OCI-LY7 (cell line): ENCODE measurements around the gene SLC9C1. TPM values are rescaled to one million over a fixed set of nuclear protein-coding genes. Genes with fewer than 3 reads are reported as not detected.

Experiments used
- BruUV-seq: library from RNA; stranded (reverse); fragments of 400-500 nt; replicated peaks from 2 replicates; lab custom pipeline; 2021; lab: Mats Ljungman, UMichigan
- CTCF ChIA-PET: fragments of 300-600 bp; sonication (Branson Sonifier 250); formaldehyde crosslinking; loops from one replicate; lab custom pipeline; 2022; ENCODE audit warnings: antibody characterized with exemption; ENCODE audit not compliant: unreplicated experiment; lab: Charles Lee
- POLR2A ChIA-PET: fragments of 300-600 bp; sonication (Branson Sonifier 250); formaldehyde crosslinking; loops from one replicate; lab custom pipeline; 2022; ENCODE audit warnings: antibody characterized with exemption; lab: Charles Lee
- DNase-seq: peaks from one replicate; pipeline ENCODE4 v3.0.0-alpha.2; 2015; ENCODE audit warnings: low spot score
- H2AFZ ChIP-seq: fragments of 200-600 bp; sonication (generic), shearing (Covaris generic); 2 replicates; pipeline ENCODE4 v1.6.1; 2014; ENCODE audit warnings: mild to moderate bottlenecking, antibody characterized with exemption, low read length, moderate library complexity
- H3K27ac ChIP-seq: fragments of 200-600 bp; sonication (generic); 2 replicates; pipeline ENCODE4 v1.5.1; 2014; ENCODE audit warnings: mixed run types, low read depth, mild to moderate bottlenecking, moderate library complexity, low read length, inconsistent platforms; ENCODE audit not compliant: poor library complexity, severe bottlenecking
- H3K36me3 ChIP-seq: fragments of 200-600 bp; sonication (generic); 2 replicates; pipeline ENCODE4 v1.6.1; 2014; ENCODE audit warnings: mild to moderate bottlenecking, antibody characterized with exemption, low read length, moderate library complexity, mixed read lengths; ENCODE audit not compliant: insufficient read depth
- H3K4me1 ChIP-seq: fragments of 200-600 bp; sonication (generic); 2 replicates; pipeline ENCODE4 v1.5.1; 2014; ENCODE audit warnings: mild to moderate bottlenecking, low read length; ENCODE audit not compliant: insufficient read depth, poor library complexity, severe bottlenecking
- H3K4me2 ChIP-seq: fragments of 200-600 bp; sonication (generic); 2 replicates; pipeline ENCODE4 v1.6.1; 2014; ENCODE audit warnings: mild to moderate bottlenecking, low read length
- H3K4me3 ChIP-seq: fragments of 200-600 bp; sonication (generic); 2 replicates; pipeline ENCODE4 v1.5.1; 2014; ENCODE audit warnings: mild to moderate bottlenecking, low read depth, low read length; ENCODE audit not compliant: poor library complexity, severe bottlenecking
- H3K79me2 ChIP-seq: fragments of 200-600 bp; sonication (generic); 2 replicates; pipeline ENCODE4 v1.6.1; 2016; ENCODE audit warnings: low read depth, mild to moderate bottlenecking, low read length, moderate library complexity, mixed read lengths; ENCODE audit not compliant: insufficient read depth
- H3K9me2 ChIP-seq: fragments of 200-600 bp; sonication (generic); 2 replicates; pipeline ENCODE4 v1.6.1; 2016; ENCODE audit warnings: mild to moderate bottlenecking, low read length, mixed read lengths; ENCODE audit not compliant: insufficient read depth
- H3K9me3 ChIP-seq: fragments of 200-600 bp; sonication (generic); 2 replicates; pipeline ENCODE4 v1.6.1; 2014; ENCODE audit warnings: mild to moderate bottlenecking, mixed run types, low read length, mixed read lengths
- H4K20me1 ChIP-seq: fragments of 200-600 bp; sonication (generic); 2 replicates; pipeline ENCODE4 v1.6.1; 2014; ENCODE audit warnings: mild to moderate bottlenecking, antibody characterized with exemption, low read length, moderate library complexity, mixed read lengths; ENCODE audit not compliant: insufficient read depth
- CTCF ChIP-seq: fragments of 200-600 bp; sonication (generic); conservative IDR thresholded peaks from 2 replicates; pipeline ENCODE4 v1.5.1; 2014; ENCODE audit warnings: mild to moderate bottlenecking, antibody characterized with exemption, low read length, moderate library complexity, mixed read lengths
- EZH2phosphoT487 ChIP-seq: fragments of 200-600 bp; sonication (generic); IDR thresholded peaks from 2 replicates; pipeline ENCODE4 v1.6.1; 2018; ENCODE audit warnings: low read depth, borderline replicate concordance, mild to moderate bottlenecking, mixed run types, antibody characterized with exemption, low read length, moderate library complexity, mixed read lengths
- intact Hi-C: fragments of 100-400 bp; cut with micrococcal nuclease; formaldehyde crosslinking; loops from one replicate; pipeline ENCODE4 v1.10.0; 2022; ENCODE audit not compliant: unreplicated experiment
- total RNA-seq, 2 experiments: library from RNA; depleted of rRNA in 1 of 2; stranded (reverse); fragments of >200 nt in 1 of 2; shearing (Covaris generic) in 1 of 2; gene quantifications; 2 replicates each; pipeline ENCODE4 v1.2.3, GENCODE V29; 2014 to 2022

SLC9C1 gene
- total RNA-seq, 2 experiments from 2014 or later, result not detected

GRCh38 chr3:112200317-112200666 is 93.7 kb downstream of the SLC9C1 start:
- Histone ChIP-seq H3K4me2 (no peak overlapping the region), H2AFZ (no peak overlapping the region), H3K36me3 (no peaks in the 10 kb centered on the region; the same call in 1 of the 2 replicates), H3K27ac (no peak overlapping the region), H3K9me3 (peaks cover 9% of the 10 kb centered on the region; the same call in 1 of the 2 replicates), H3K9me2 (no peaks in the 10 kb centered on the region), H3K79me2 (no peaks in the 10 kb centered on the region), H3K4me1 (peaks cover 14% of the 10 kb centered on the region), H3K4me3 (no peak overlapping the region), H4K20me1 (no peaks in the 10 kb centered on the region)
- no peak for DNase-seq
- no TSS peak for BruUV-seq
- TF ChIP-seq CTCF, result no peak
- no peak for TF ChIP-seq EZH2phosphoT487
- CTCF ChIA-PET, result no interaction called here
- POLR2A ChIA-PET, result interaction anchor here (0.6 to 1.1 kb wide), 2 partner anchors 24 to 123 kb away, joined by 3 to 4 read pairs; no protein-coding TSS in a partner anchor
- intact Hi-C loops, result no loop called here

- no peak overlapping the region for H3K4me3 ChIP-seq
- POLR2A ChIA-PET, result interaction anchor here (0.9 to 1.1 kb wide), 2 partner anchors 24 to 47 kb away, joined by 3 to 4 read pairs; no protein-coding TSS in a partner anchor
- H4K20me1 ChIP-seq, result no peaks in the 10 kb centered on the region
- peaks cover 14% of the 10 kb centered on the region for H3K4me1 ChIP-seq
- H3K9me2 ChIP-seq, result no peaks in the 10 kb centered on the region
- no peak overlapping the region for H2AFZ ChIP-seq
- peaks cover 14% of the 10 kb centered on the region; the same call in 1 of the 2 replicates for H3K9me3 ChIP-seq
- intact Hi-C loops, result no loop called here
- H3K4me2 ChIP-seq, result no peak overlapping the region
- no TSS peak for BruUV-seq
- TF ChIP-seq EZH2phosphoT487, result no peak
- TF ChIP-seq CTCF, result no peak
- CTCF ChIA-PET, result no interaction called here
- no peak for DNase-seq
- H3K79me2 ChIP-seq, result no peaks in the 10 kb centered on the region
- no peaks in the 10 kb centered on the region; the same call in 1 of the 2 replicates for H3K36me3 ChIP-seq
- H3K27ac ChIP-seq, result no peak overlapping the region
Observed at GRCh38 chr3:112199622-112200316, 94.2 kb downstream of the SLC9C1 start.

DNA sequence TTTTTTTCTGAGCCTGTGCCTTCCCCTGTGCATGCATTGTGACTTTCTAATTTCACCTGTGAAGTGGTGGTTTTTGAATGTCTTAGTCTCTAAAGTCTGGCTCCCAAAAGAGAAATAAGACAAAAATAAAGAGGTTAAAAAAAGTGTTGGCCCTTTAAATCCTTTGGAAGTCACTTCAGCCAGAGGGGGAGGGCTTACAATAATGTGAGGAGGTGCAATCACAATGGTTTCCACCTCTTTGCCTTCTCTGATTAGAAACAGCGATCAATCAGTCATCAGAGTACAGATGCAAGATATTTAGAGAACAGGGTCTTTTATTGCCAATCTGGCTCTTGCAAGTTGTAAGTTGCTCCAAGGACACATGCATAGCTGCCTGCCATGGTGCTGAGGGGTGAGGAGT is 96.9 kb downstream of the SLC9C1 start:
- BruUV-seq, result no TSS peak
- CTCF ChIA-PET, result no interaction called here
- no peaks in the 10 kb centered on the region for H3K9me2 ChIP-seq

More for the DNA sequence above, 96.9 kb downstream of the SLC9C1 start:
- Histone ChIP-seq H3K4me2 (no peak overlapping the region), H3K27ac (no peak overlapping the region), H3K9me3 (peaks cover 29% of the 10 kb centered on the region; the same call in 1 of the 2 replicates), H4K20me1 (no peaks in the 10 kb centered on the region), H3K79me2 (no peaks in the 10 kb centered on the region), H3K4me3 (no peak overlapping the region), H3K4me1 (peaks cover 14% of the 10 kb centered on the region), H2AFZ (no peak overlapping the region; the same call in 1 of the 2 replicates), H3K36me3 (no peaks in the 10 kb centered on the region; the same call in 1 of the 2 replicates)
- intact Hi-C loops, result no loop called here
- DNase-seq, result no peak
- POLR2A ChIA-PET, result no interaction called here
- TF ChIP-seq CTCF (no peak), EZH2phosphoT487 (no peak)
